GM23248 (cell line): ENCODE data around the gene ARFIP1. TPM values are rescaled to one million over a fixed set of nuclear protein-coding genes. Genes with fewer than 3 reads are reported as not detected.

Source experiments
- DNase-seq: peaks from one replicate; pipeline ENCODE4 v3.0.0-alpha.2; 2015
- H2AFZ ChIP-seq: fragments of 200-600 bp; sonication (generic); 2 replicates; pipeline ENCODE4 v1.6.1; 2016; ENCODE audit warnings: antibody characterized with exemption
- H3F3A ChIP-seq: fragments of 200-600 bp; sonication (generic); 2 replicates; pipeline ENCODE4 v1.6.1; 2016; ENCODE audit warnings: mild to moderate bottlenecking, antibody characterized with exemption, mixed run types; ENCODE audit not compliant: insufficient read depth
- H3K27ac ChIP-seq: fragments of 200-600 bp; sonication (generic); 2 replicates; pipeline ENCODE4 v1.5.1; 2016; ENCODE audit warnings: mild to moderate bottlenecking
- H3K27me3 ChIP-seq: fragments of 200-600 bp; sonication (generic); replicated peaks from 2 replicates; pipeline ENCODE4 v1.6.1; 2016; ENCODE audit warnings: mild to moderate bottlenecking; ENCODE audit not compliant: insufficient read depth
- H3K36me3 ChIP-seq: fragments of 200-600 bp; sonication (generic); 2 replicates; pipeline ENCODE4 v1.6.1; 2016; ENCODE audit warnings: low read depth, mild to moderate bottlenecking
- H3K4me1 ChIP-seq: fragments of 200-600 bp; sonication (generic); 2 replicates; pipeline ENCODE4 v1.6.1; 2016; ENCODE audit warnings: mild to moderate bottlenecking; ENCODE audit not compliant: insufficient read depth
- H3K4me2 ChIP-seq: fragments of 200-600 bp; sonication (generic); one replicate; pipeline ENCODE4 v1.6.1; 2016; ENCODE audit warnings: mild to moderate bottlenecking; ENCODE audit not compliant: unreplicated experiment
- H3K4me3 ChIP-seq: fragments of 200-600 bp; sonication (generic); 2 replicates; pipeline ENCODE4 v1.5.1; 2016; ENCODE audit warnings: mild to moderate bottlenecking
- H3K79me2 ChIP-seq: fragments of 200-600 bp; sonication (generic); 2 replicates; pipeline ENCODE4 v1.6.1; 2016; ENCODE audit warnings: mild to moderate bottlenecking; ENCODE audit not compliant: insufficient read depth
- H3K9ac ChIP-seq: fragments of 200-600 bp; sonication (generic); 2 replicates; pipeline ENCODE4 v1.6.1; 2016; ENCODE audit warnings: mild to moderate bottlenecking
- H3K9me2 ChIP-seq: fragments of 200-600 bp; sonication (generic); 2 replicates; pipeline ENCODE4 v1.6.1; 2016; ENCODE audit warnings: mixed run types, mild to moderate bottlenecking, moderate library complexity; ENCODE audit not compliant: insufficient read depth
- H3K9me3 ChIP-seq: fragments of 200-600 bp; sonication (generic); one replicate; pipeline ENCODE4 v1.6.1; 2017; ENCODE audit warnings: low read depth
- H4K20me1 ChIP-seq: fragments of 200-600 bp; sonication (generic); 2 replicates; pipeline ENCODE4 v1.6.0; 2016; ENCODE audit not compliant: insufficient read depth
- EZH2 ChIP-seq: fragments of 200-600 bp; sonication (generic); IDR thresholded peaks from 2 replicates; pipeline ENCODE4 v1.6.1; 2018; ENCODE audit warnings: antibody characterized with exemption, mild to moderate bottlenecking; ENCODE audit not compliant: insufficient read depth, poor library complexity, severe bottlenecking
- EZH2phosphoT487 ChIP-seq: fragments of 200-600 bp; sonication (generic); IDR thresholded peaks from 2 replicates; pipeline ENCODE4 v1.6.1; 2018; ENCODE audit warnings: antibody characterized with exemption, moderate library complexity, mild to moderate bottlenecking, low read depth; ENCODE audit not compliant: insufficient read depth
- WGBS, 2 experiments: methylation state at CpG; one replicate each; pipeline ENCODE4 v1.1.6; 2015 to 2017; ENCODE audit warnings: low lambda C conversion rate in 2 of 2, low coverage in 1 of 2; ENCODE audit errors: missing lambda C conversion rate in 2 of 2; 5-methylcytosine and 5-hydroxymethylcytosine counted together
- in situ Hi-C: fragments of 300-500 bp; cut with MboI; formaldehyde crosslinking; loops from 2 replicates; pipeline ENCODE4 v1.15.0; 2020
- polyA plus RNA-seq: library from polyadenylated mRNA; unstranded; fragments of >200 nt; fragmentation: Nextera tagmentation; extraction: Ambion mirVana; gene quantifications from 2 replicates; pipeline ENCODE4 v1.2.1, GENCODE V29; 2016
- total RNA-seq: library from RNA; depleted of rRNA; stranded (reverse); fragments of >200 nt; shearing (Covaris generic); gene quantifications from 2 replicates; pipeline ENCODE4 v1.2.3, GENCODE V29; 2014

Gene ARFIP1
- total and polyA plus RNA-seq, 2 experiments from 2014 or later = 40.7 to 61.4 TPM

GRCh38 chr4:152898606-152899005 is 118.9 kb downstream of the ARFIP1 start:
- no peaks in the 10 kb centered on the region for H3K79me2 ChIP-seq
- TF ChIP-seq EZH2phosphoT487 = no peak
- TF ChIP-seq EZH2 = no peak
- H3K9me3 ChIP-seq = no peaks in the 10 kb centered on the region
- no peaks in the 10 kb centered on the region for H3K27me3 ChIP-seq
- H3K4me2 ChIP-seq = no peak overlapping the region
- no peaks in the 10 kb centered on the region for H3K36me3 ChIP-seq
- DNase-seq = no peak
- peaks cover 12% of the 10 kb centered on the region; the same call in 1 of the 2 replicates for H3F3A ChIP-seq
- H3K27ac ChIP-seq = no peak overlapping the region
- H3K4me1 ChIP-seq = peaks cover 14% of the 10 kb centered on the region
- no peak overlapping the region for H2AFZ ChIP-seq
- no peak overlapping the region for H3K9ac ChIP-seq
- no peaks in the 10 kb centered on the region for H3K9me2 ChIP-seq
- in situ Hi-C loops = no loop called here
- H3K4me3 ChIP-seq = no peak overlapping the region
- 0 out of 2 replicates have a peak, but pooled peaks cover 3% of the 10 kb centered on the region for H4K20me1 ChIP-seq

GRCh38 chr4:152900395-152900794 is 120.6 kb downstream of the ARFIP1 start:
- Histone ChIP-seq H3K4me3 (no peak overlapping the region), H3F3A (no peaks in the 10 kb centered on the region), H3K36me3 (no peaks in the 10 kb centered on the region), H3K4me2 (no peak overlapping the region), H3K4me1 (0 out of 2 replicates have a peak, but pooled peaks cover 4% of the 10 kb centered on the region), H3K9me2 (no peaks in the 10 kb centered on the region), H3K27ac (no peak overlapping the region), H3K27me3 (no peaks in the 10 kb centered on the region), H3K9ac (no peak overlapping the region), H3K9me3 (no peaks in the 10 kb centered on the region), H4K20me1 (no peaks in the 10 kb centered on the region), H2AFZ (no peak overlapping the region), H3K79me2 (no peaks in the 10 kb centered on the region)
- no peak for DNase-seq
- in situ Hi-C loops = no loop called here
- no peak for TF ChIP-seq EZH2
- no peak for TF ChIP-seq EZH2phosphoT487

GRCh38 chr4:152901205-152901604 is 121.5 kb downstream of the ARFIP1 start:
- no peak overlapping the region for H3K4me3 ChIP-seq
- in situ Hi-C loops = no loop called here
- no peaks in the 10 kb centered on the region for H3K79me2 ChIP-seq
- no peak overlapping the region for H2AFZ ChIP-seq
- no peak for TF ChIP-seq EZH2
- TF ChIP-seq EZH2phosphoT487 = no peak
- no peaks in the 10 kb centered on the region for H3K9me3 ChIP-seq
- DNase-seq = no peak
- H3K4me2 ChIP-seq = no peak overlapping the region
- H3K9me2 ChIP-seq = no peaks in the 10 kb centered on the region
- no peak overlapping the region for H3K27ac ChIP-seq
- H3K27me3 ChIP-seq = no peaks in the 10 kb centered on the region
- 0 out of 2 replicates have a peak, but pooled peaks cover 4% of the 10 kb centered on the region for H3K4me1 ChIP-seq
- no peaks in the 10 kb centered on the region for H3F3A ChIP-seq
- H3K36me3 ChIP-seq = no peaks in the 10 kb centered on the region
- WGBS, 2 experiments = 96 to 97% methylated on average over 3 of the region's 3 CpGs
- H4K20me1 ChIP-seq = no peaks in the 10 kb centered on the region
- H3K9ac ChIP-seq = no peak overlapping the region

GRCh38 chr4:152903658-152904057 is 123.9 kb downstream of the ARFIP1 start:
- no peak overlapping the region for H3K27ac ChIP-seq
- no peak overlapping the region for H3K4me2 ChIP-seq
- DNase-seq = no peak
- H4K20me1 ChIP-seq = no peaks in the 10 kb centered on the region
- no peaks in the 10 kb centered on the region for H3K27me3 ChIP-seq
- no peaks in the 10 kb centered on the region for H3K9me2 ChIP-seq
- H3K9ac ChIP-seq = no peak overlapping the region
- H3K4me3 ChIP-seq = no peak overlapping the region
- peaks cover 6% of the 10 kb centered on the region; the same call in 1 of the 2 replicates for H3K36me3 ChIP-seq
- no peak for TF ChIP-seq EZH2
- no peak for TF ChIP-seq EZH2phosphoT487
- no peaks in the 10 kb centered on the region for H3F3A ChIP-seq
- H3K4me1 ChIP-seq = no peaks in the 10 kb centered on the region
- no peak overlapping the region for H2AFZ ChIP-seq
- no peaks in the 10 kb centered on the region for H3K79me2 ChIP-seq
- in situ Hi-C loops = no loop called here
- H3K9me3 ChIP-seq = no peaks in the 10 kb centered on the region

GRCh38 chr4:152909901-152910300 is 130.1 kb downstream of the ARFIP1 start:
- Histone ChIP-seq H2AFZ (no peak overlapping the region), H3K9me2 (no peaks in the 10 kb centered on the region), H3K36me3 (peaks cover 21% of the 10 kb centered on the region), H3K27me3 (no peaks in the 10 kb centered on the region), H3K27ac (no peak overlapping the region), H3K9ac (no peak overlapping the region), H3K4me2 (no peak overlapping the region), H3F3A (no peaks in the 10 kb centered on the region), H3K79me2 (no peaks in the 10 kb centered on the region), H4K20me1 (no peaks in the 10 kb centered on the region), H3K9me3 (no peaks in the 10 kb centered on the region), H3K4me1 (no peaks in the 10 kb centered on the region), H3K4me3 (no peak overlapping the region)
- in situ Hi-C loops = no loop called here
- no peak for DNase-seq
- TF ChIP-seq EZH2phosphoT487 (no peak), EZH2 (no peak)
- 80 to 85% methylated on average over 4 of the region's 4 CpGs for WGBS, 2 experiments
